ENCODE measurements around the gene PPIF.

DNA sequence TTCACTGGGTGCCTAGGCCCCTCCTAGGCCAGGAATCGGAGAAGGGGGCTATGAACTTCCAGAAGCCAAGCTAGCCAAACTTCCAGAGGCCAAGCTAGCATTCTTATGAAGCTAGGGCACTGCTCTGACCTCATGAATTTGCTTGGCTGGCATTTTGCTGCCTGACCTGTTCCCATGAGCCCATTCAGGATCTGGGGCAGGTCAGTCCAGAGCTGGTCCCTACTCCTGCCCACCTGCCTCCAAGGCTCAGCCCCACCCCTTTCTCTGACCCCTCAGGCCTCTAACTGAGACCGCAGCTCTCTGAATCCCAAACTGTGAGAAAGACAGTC is 1.3 kb upstream of the PPIF start:
- TF ChIP-seq CTCF (IDR thresholded peaks at IDR 0.05) (no peak), POLR2A (IDR thresholded peaks at IDR 0.05) (no peak)
